IPS DF 6.9 (cell line): ENCODE data around the gene ADGRG7.
"Not testable (repeated sequence)": the region's sequence is repeated elsewhere in the genome, so short reads cannot be mapped to it uniquely, and the experiment has no call there.

Experiments used
- DNase-seq: peaks from one replicate; pipeline ENCODE4 v3.0.0-alpha.2; 2013; ENCODE audit warnings: low read depth, low spot score
- H3K27ac ChIP-seq: one replicate; pipeline ENCODE4 v1.5.1; 2013; ENCODE audit warnings: low read length, control low read depth
- H3K27me3 ChIP-seq: 2 replicates; pipeline ENCODE4 v1.6.1; 2013; ENCODE audit warnings: mild to moderate bottlenecking, low read length; ENCODE audit not compliant: control insufficient read depth, insufficient read depth
- H3K36me3 ChIP-seq: 2 replicates; pipeline ENCODE4 v1.6.1; 2013; ENCODE audit warnings: low read length; ENCODE audit not compliant: control insufficient read depth, insufficient read depth
- H3K4me1 ChIP-seq: 2 replicates; pipeline ENCODE4 v1.6.1; 2013; ENCODE audit warnings: low read length; ENCODE audit not compliant: control insufficient read depth, insufficient read depth
- H3K4me3 ChIP-seq: 2 replicates; pipeline ENCODE4 v1.5.1; 2013; ENCODE audit warnings: mild to moderate bottlenecking, low read length
- H3K9me3 ChIP-seq: 2 replicates; pipeline ENCODE4 v1.6.1; 2013; ENCODE audit warnings: low read length, inconsistent platforms; ENCODE audit not compliant: control insufficient read depth, insufficient read depth
- whole genome bisulfite sequencing: extraction: QIAGEN DNeasy Blood & Tissue Kit; methylation state at CpG from one replicate; pipeline ENCODE4 v1.1.7; 2013; ENCODE audit warnings: mixed read lengths, missing lambda C conversion rate; ENCODE audit not compliant: insufficient read length, insufficient coverage; 5-methylcytosine and 5-hydroxymethylcytosine counted together

The ADGRG7 gene

GRCh38 chr3:100667316-100667715 is 57.9 kb downstream of the ADGRG7 start:
- H3K4me3 ChIP-seq, DNase-seq, H3K36me3 ChIP-seq, H3K27me3 ChIP-seq, H3K4me1 ChIP-seq, H3K9me3 ChIP-seq, H3K27ac ChIP-seq: not testable (repeated sequence)
- no CpG with 5 or more reads among the region's 1 CpG for WGBS

- H3K36me3 ChIP-seq, H3K27ac ChIP-seq: not testable (repeated sequence)
- no CpG with 5 or more reads among the region's 2 CpGs for whole genome bisulfite sequencing
These were observed 61.6 kb downstream of the ADGRG7 start for GRCh38 chr3:100670995-100671394.

GRCh38 chr3:100681496-100681895 is 72.1 kb downstream of the ADGRG7 start:
- H3K36me3 ChIP-seq: no peaks in the 10 kb centered on the region
- H3K27me3 ChIP-seq: no peaks in the 10 kb centered on the region
- H3K9me3 ChIP-seq: no peaks in the 10 kb centered on the region
- WGBS: no CpG with 5 or more reads among the region's 1 CpG
- no peaks in the 10 kb centered on the region for H3K4me1 ChIP-seq
- DNase-seq: no peak
- no peak overlapping the region for H3K27ac ChIP-seq
- H3K4me3 ChIP-seq: no peak overlapping the region

More at GRCh38 chr3:100670995-100671394, 61.6 kb downstream of the ADGRG7 start:
- H3K9me3 ChIP-seq, H3K4me1 ChIP-seq, H3K27me3 ChIP-seq, DNase-seq, H3K4me3 ChIP-seq: not testable (repeated sequence)

GRCh38 chr3:100682056-100682853 is 72.9 kb downstream of the ADGRG7 start:
- Histone ChIP-seq H3K27ac (no peak overlapping the region), H3K27me3 (no peaks in the 10 kb centered on the region), H3K36me3 (no peaks in the 10 kb centered on the region), H3K9me3 (no peaks in the 10 kb centered on the region), H3K4me3 (no peak overlapping the region), H3K4me1 (no peaks in the 10 kb centered on the region)
- WGBS: no CpG with 5 or more reads among the region's 41 CpGs
- no peak for DNase-seq

- Histone ChIP-seq H3K27me3 (no peaks in the 10 kb centered on the region), H3K9me3 (no peaks in the 10 kb centered on the region), H3K27ac (no peak overlapping the region), H3K4me1 (no peaks in the 10 kb centered on the region), H3K36me3 (no peaks in the 10 kb centered on the region), H3K4me3 (no peak overlapping the region)
- no CpG with 5 or more reads among the region's 18 CpGs for WGBS
- no peak for DNase-seq
These were observed 73.7 kb downstream of the ADGRG7 start for GRCh38 chr3:100682854-100683760.

- Histone ChIP-seq H3K36me3 (no peaks in the 10 kb centered on the region), H3K9me3 (no peaks in the 10 kb centered on the region), H3K4me1 (no peaks in the 10 kb centered on the region), H3K4me3 (no peak overlapping the region), H3K27ac (no peak overlapping the region), H3K27me3 (no peaks in the 10 kb centered on the region)
- DNase-seq: no peak
These were observed 83.8 kb downstream of the ADGRG7 start for GRCh38 chr3:100693225-100693624.

GRCh38 chr3:100695696-100696095 is 86.3 kb downstream of the ADGRG7 start:
- DNase-seq: no peak

GRCh38 chr3:100696161-100696560 is 86.8 kb downstream of the ADGRG7 start:
- H3K9me3 ChIP-seq: no peaks in the 10 kb centered on the region
- no peak overlapping the region for H3K27ac ChIP-seq
- WGBS: no CpG with 5 or more reads among the region's 3 CpGs
- no peak overlapping the region for H3K4me3 ChIP-seq
- no peaks in the 10 kb centered on the region for H3K4me1 ChIP-seq
- no peaks in the 10 kb centered on the region for H3K36me3 ChIP-seq
- no peak for DNase-seq
- H3K27me3 ChIP-seq: no peaks in the 10 kb centered on the region

More at GRCh38 chr3:100695696-100696095, 86.3 kb downstream of the ADGRG7 start:
- H3K36me3 ChIP-seq: no peaks in the 10 kb centered on the region
- no peak overlapping the region for H3K4me3 ChIP-seq
- no peaks in the 10 kb centered on the region for H3K9me3 ChIP-seq
- H3K27me3 ChIP-seq: no peaks in the 10 kb centered on the region
- H3K27ac ChIP-seq: no peak overlapping the region
- WGBS: no CpG with 5 or more reads among the region's 2 CpGs
- H3K4me1 ChIP-seq: no peaks in the 10 kb centered on the region

- Histone ChIP-seq H3K27ac (no peak overlapping the region), H3K4me1 (no peaks in the 10 kb centered on the region), H3K9me3 (no peaks in the 10 kb centered on the region), H3K36me3 (no peaks in the 10 kb centered on the region), H3K4me3 (no peak overlapping the region), H3K27me3 (no peaks in the 10 kb centered on the region)
- no peak for DNase-seq
- WGBS: no CpG with 5 or more reads among the region's 7 CpGs
These were observed 87.8 kb downstream of the ADGRG7 start for GRCh38 chr3:100697172-100697571.

- no peak overlapping the region for H3K27ac ChIP-seq
- WGBS: no CpG with 5 or more reads among the region's 5 CpGs
- H3K27me3 ChIP-seq: no peaks in the 10 kb centered on the region
These were observed 88.4 kb downstream of the ADGRG7 start for GRCh38 chr3:100697723-100698285.

More at GRCh38 chr3:100697723-100698285, 88.4 kb downstream of the ADGRG7 start:
- Histone ChIP-seq H3K36me3 (no peaks in the 10 kb centered on the region), H3K9me3 (no peaks in the 10 kb centered on the region), H3K4me1 (no peaks in the 10 kb centered on the region), H3K4me3 (no peak overlapping the region)
- DNase-seq: no peak
